Mesodermal cell (in vitro differentiated cells): ENCODE results near the gene CTNNBIP1.
"Not testable (repeated sequence)": the region's sequence is repeated elsewhere in the genome, so short reads cannot be mapped to it uniquely, and the experiment has no call there.

Source experiments
- H3K27ac ChIP-seq: 2 replicates; pipeline ENCODE4 v1.7.0; 2013; ENCODE audit warnings: mild to moderate bottlenecking, low read depth, low read length, moderate library complexity; ENCODE audit not compliant: severe bottlenecking
- H3K36me3 ChIP-seq: 2 replicates; pipeline ENCODE4 v1.7.1; 2013; ENCODE audit warnings: mild to moderate bottlenecking, low read length, moderate library complexity; ENCODE audit not compliant: control insufficient read depth, insufficient read depth
- H3K4me1 ChIP-seq: one replicate; pipeline ENCODE4 v1.7.1; 2013; ENCODE audit warnings: mild to moderate bottlenecking, low read length; ENCODE audit not compliant: insufficient read depth, control insufficient read depth, poor library complexity, severe bottlenecking
- H3K4me3 ChIP-seq: 2 replicates; pipeline ENCODE4 v1.7.0; 2013; ENCODE audit warnings: low read length, control low read depth, mild to moderate bottlenecking; ENCODE audit not compliant: insufficient read depth, poor library complexity, severe bottlenecking; ENCODE audit errors: extremely low read depth
- H3K9me3 ChIP-seq: 2 replicates; pipeline ENCODE4 v1.7.1; 2013; ENCODE audit warnings: mild to moderate bottlenecking, low read length, moderate library complexity; ENCODE audit not compliant: control insufficient read depth
- WGBS, 2 experiments: methylation state at CpG; one replicate each; pipeline ENCODE4 v1.1.5; 2013; ENCODE audit warnings: missing lambda C conversion rate in 2 of 2; ENCODE audit not compliant: insufficient coverage in 2 of 2; 5-methylcytosine and 5-hydroxymethylcytosine counted together

CTNNBIP1 gene

DNA sequence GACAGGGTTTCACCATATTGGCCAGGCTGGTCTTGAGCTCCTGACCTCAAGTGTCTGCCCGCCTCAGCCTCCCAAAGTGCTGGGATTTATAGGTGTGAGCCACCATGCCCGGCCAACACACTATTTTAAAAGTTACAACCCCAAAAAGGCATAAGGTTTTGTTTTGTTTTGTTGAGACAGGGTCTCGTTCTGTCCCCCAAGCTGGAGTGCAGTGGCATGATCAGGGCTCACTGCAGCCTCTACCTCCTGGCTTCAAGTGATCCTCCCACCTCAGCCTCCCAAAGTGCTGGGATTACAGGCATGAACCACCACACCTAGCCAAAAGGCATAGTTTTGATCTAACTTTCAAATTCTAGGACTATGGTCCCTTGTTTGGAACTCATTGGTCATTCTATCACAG lies 7.4 kb upstream of the CTNNBIP1 start:
- not testable (repeated sequence) for H3K27ac ChIP-seq, H3K4me1 ChIP-seq, H3K9me3 ChIP-seq

GRCh38 chr1:9916452-9916851 lies 6.4 kb upstream of the CTNNBIP1 start:
- Histone ChIP-seq H3K36me3 (no peaks in the 10 kb centered on the region), H3K9me3 (no peaks in the 10 kb centered on the region), H3K4me3 (no peak overlapping the region), H3K4me1 (no peaks in the 10 kb centered on the region), H3K27ac (no peak overlapping the region)
- 100% methylated on average over 2 of the region's 2 CpGs; no CpG with 5 or more reads in 1 of the 2 experiments for WGBS, 2 experiments

More for the DNA sequence above, 7.4 kb upstream of the CTNNBIP1 start:
- 100% methylated on average over 1 of the region's 3 CpGs; no CpG with 5 or more reads in 1 of the 2 experiments for WGBS, 2 experiments
- H3K4me3 ChIP-seq, H3K36me3 ChIP-seq: not testable (repeated sequence)

- no peaks in the 10 kb centered on the region for H3K9me3 ChIP-seq
- no peak overlapping the region for H3K27ac ChIP-seq
- no peak overlapping the region for H3K4me3 ChIP-seq
- no peaks in the 10 kb centered on the region for H3K36me3 ChIP-seq
- no peaks in the 10 kb centered on the region for H3K4me1 ChIP-seq
- 63 to 100% methylated on average over 1 of the region's 2 CpGs for WGBS, 2 experiments
These were observed 4.5 kb upstream of the CTNNBIP1 start for GRCh38 chr1:9914610-9914937.

GRCh38 chr1:9912264-9912936 lies 2.3 kb upstream of the CTNNBIP1 start:
- no peak overlapping the region for H3K27ac ChIP-seq
- H3K9me3 ChIP-seq = no peaks in the 10 kb centered on the region
- no peak overlapping the region for H3K4me3 ChIP-seq
- WGBS, 2 experiments = 89 to 93% methylated on average over 11 of the region's 12 CpGs
- H3K4me1 ChIP-seq = peaks cover 9% of the 10 kb centered on the region
- H3K36me3 ChIP-seq = no peaks in the 10 kb centered on the region

DNA sequence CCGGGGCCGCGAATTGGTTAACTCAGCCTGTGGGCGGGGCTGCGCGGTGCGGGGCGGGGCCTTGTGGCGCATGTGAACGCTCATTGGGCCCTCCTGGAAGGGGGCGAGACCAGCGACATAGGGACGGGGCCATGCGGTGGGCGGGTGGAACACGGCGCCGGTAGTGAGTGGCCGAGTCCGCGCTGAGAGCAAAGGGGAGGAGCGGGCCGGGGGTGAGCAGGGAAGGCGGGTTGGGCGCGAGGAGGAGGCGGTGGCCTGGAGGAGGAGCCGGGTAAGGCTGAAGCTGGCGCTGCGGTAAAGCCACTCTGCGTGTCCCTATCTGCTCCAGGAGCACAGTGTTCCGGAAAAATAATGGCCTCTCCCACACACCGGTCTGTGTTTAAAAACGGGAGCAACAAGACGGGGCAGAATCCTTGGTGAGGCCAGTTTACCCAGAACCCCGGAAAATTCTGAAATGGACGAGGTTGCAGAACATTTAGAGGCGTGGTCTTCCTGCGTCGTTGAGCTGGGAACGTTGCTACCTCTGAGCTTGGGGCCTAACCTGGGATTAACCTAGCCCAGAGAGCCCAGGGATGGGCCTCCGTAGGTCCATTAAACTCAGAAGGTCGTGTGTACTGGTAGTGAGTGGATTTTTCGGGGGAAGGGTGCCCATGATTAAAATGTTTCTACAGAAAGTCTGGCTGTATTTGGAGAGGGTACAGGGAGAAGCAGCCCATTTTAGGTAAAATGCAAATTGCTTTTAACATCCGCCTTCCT lies 532 bp upstream of the CTNNBIP1 start:
- no peaks in the 10 kb centered on the region for H3K36me3 ChIP-seq
- peak overlapping the region; percentile 86 for H3K27ac ChIP-seq
- peaks cover 12% of the 10 kb centered on the region for H3K4me1 ChIP-seq
- no peaks in the 10 kb centered on the region for H3K9me3 ChIP-seq
- H3K4me3 ChIP-seq = peak overlapping the region; percentile 54
- 1% methylated on average over 31 of the region's 45 CpGs for WGBS, 2 experiments

DNA sequence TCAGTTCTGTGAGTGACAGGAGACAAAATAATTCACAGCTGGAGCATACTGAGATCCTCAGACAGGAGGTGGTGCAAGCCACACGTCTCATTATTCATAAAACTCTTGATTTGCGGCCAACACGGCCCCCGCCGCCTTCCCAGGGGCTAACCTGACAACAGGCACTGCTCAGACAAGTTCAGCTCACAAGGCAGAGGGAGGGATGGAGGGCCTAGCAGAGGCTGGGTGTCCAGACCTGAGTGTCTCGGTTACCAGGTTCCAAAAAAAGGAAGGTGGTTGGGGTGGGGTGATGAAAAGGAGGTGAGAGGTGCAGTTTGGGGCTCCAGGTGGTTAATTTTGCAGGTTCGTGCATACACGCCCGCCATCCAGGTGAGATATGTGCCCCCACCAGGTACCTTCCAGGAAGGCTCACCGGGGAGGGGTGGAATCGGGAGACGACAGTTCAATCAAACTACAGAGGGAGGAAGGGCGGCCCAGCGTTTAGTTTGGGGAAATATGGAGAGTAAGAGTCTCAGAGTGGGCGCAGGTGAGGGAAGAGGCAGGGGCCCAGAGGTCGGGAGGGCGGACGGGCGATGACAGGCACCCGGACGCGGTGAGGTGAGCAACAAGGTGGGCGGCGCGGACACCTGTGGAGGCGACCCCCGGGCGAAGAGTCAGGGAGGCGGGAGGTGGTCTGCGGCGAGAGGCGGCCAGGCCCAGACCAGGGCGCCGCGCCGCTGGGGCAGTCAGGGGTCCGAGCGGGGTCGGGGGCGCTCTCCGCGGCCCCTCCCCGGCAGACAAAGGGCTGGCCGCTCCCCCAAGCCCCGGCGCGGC lies 629 bp downstream of the CTNNBIP1 start:
- H3K4me1 ChIP-seq = peaks cover 24% of the 10 kb centered on the region
- H3K27ac ChIP-seq = no peak overlapping the region
- WGBS, 2 experiments = 2 to 9% methylated on average over 39 of the region's 47 CpGs

DNA sequence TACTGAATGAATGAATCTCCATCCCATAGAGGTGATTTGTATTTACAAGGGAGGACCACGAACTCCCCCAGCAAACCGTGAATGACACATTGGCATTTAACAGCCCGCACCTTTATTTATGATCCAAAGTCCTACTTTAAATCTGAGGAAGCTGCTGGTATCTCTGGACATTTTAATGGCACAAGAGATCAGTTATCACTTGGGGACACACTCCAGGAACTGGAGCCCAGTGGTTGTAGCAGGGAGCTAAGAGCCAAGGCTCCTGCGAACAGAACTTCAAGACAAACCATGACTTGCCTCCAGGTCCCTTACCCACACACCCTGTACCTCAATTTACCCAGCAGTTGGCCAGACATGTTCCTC lies 1.2 kb downstream of the CTNNBIP1 start:
- Histone ChIP-seq H3K27ac (no peak overlapping the region), H3K9me3 (no peaks in the 10 kb centered on the region), H3K4me1 (peaks cover 30% of the 10 kb centered on the region), H3K36me3 (no peaks in the 10 kb centered on the region), H3K4me3 (peak overlapping the region; percentile 72)
- 89 to 100% methylated on average over 3 of the region's 4 CpGs for WGBS, 2 experiments

More for the DNA sequence above, 629 bp downstream of the CTNNBIP1 start:
- peak overlapping the region; percentile 72 for H3K4me3 ChIP-seq
- no peaks in the 10 kb centered on the region for H3K9me3 ChIP-seq
- H3K36me3 ChIP-seq = no peaks in the 10 kb centered on the region

DNA sequence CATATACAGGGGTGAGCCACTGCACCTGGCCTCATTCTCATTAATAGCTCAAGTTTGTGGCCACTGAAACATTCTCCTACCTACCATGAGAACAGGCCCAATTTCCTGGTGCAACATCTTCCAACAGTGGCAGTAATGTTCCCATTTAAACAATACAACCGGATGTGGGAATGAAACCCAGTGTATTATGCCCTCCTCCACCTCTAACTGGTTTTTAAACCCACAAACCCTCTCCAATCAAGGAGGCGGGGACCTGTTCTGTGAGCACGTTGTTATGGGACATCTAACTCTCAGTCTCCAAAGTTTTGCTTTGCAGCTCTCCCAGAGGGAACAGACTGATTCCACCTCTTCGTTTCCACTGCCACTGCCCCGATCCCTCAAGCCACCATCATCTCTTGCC lies 2.6 kb downstream of the CTNNBIP1 start:
- Histone ChIP-seq H3K9me3 (no peaks in the 10 kb centered on the region), H3K4me3 (no peak overlapping the region), H3K4me1 (peaks cover 31% of the 10 kb centered on the region), H3K27ac (no peak overlapping the region), H3K36me3 (no peaks in the 10 kb centered on the region)
- WGBS, 2 experiments = 90 to 95% methylated on average over 5 of the region's 5 CpGs

GRCh38 chr1:9906466-9906865 lies 3.6 kb downstream of the CTNNBIP1 start:
- Histone ChIP-seq H3K27ac (no peak overlapping the region), H3K4me1 (peaks cover 35% of the 10 kb centered on the region), H3K4me3 (no peak overlapping the region), H3K36me3 (no peaks in the 10 kb centered on the region), H3K9me3 (no peaks in the 10 kb centered on the region)
- WGBS, 2 experiments = 92 to 100% methylated on average over 2 of the region's 2 CpGs

DNA sequence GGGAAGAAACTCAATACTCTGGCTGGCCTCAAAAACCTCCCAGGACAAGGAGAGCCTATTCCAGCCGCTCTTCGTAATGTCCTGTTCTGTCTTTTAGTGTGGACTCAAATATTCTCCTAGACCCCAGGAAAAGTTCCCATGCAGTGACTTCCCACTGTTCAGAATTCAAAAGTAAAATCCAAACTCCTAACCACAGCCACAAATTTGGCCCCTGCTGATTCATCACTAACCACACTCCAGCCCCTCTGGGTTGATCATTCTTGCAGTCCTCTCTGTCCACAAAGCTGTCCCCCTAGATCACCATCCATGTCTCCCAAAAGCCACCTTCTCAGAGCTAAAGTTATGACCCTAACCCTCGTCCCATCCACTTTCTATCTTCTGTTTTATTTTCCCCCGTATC lies 5.1 kb downstream of the CTNNBIP1 start:
- Histone ChIP-seq H3K4me3 (no peak overlapping the region), H3K36me3 (no peaks in the 10 kb centered on the region), H3K9me3 (no peaks in the 10 kb centered on the region), H3K4me1 (peaks cover 39% of the 10 kb centered on the region), H3K27ac (peak overlapping the region; percentile 59)
- WGBS, 2 experiments = 81 to 87% methylated on average over 4 of the region's 4 CpGs
